Stimulated activated CD4-positive, alpha-beta T cell treated with anti-CD3 and anti-CD28 coated beads, Interleukin-15, amount 100 ng/mL, for 48 hours (primary cell): Measurements from ENCODE around the gene ST6GALNAC2.
A peak's percentile ranks its signal among the peaks of the same experiment; 100 is the strongest.

Experiments used
- DNase-seq, 2 donors: peaks; one replicate each; pipeline ENCODE4 v3.0.0-alpha.2; 2020; ENCODE audit warnings: low read depth in 2 of 2

The ST6GALNAC2 gene

GRCh38 chr17:76556765-76557367 lies 28.8 kb downstream of the ST6GALNAC2 start:
- DNase-seq = no peak

GRCh38 chr17:76554131-76554530 lies 31.5 kb downstream of the ST6GALNAC2 start:
- no peak for DNase-seq

GRCh38 chr17:76553178-76553908 lies 32.3 kb downstream of the ST6GALNAC2 start:
- DNase-seq = no peak

- no peak for DNase-seq
These were observed 34.0 kb downstream of the ST6GALNAC2 start for GRCh38 chr17:76551685-76552084.

- DNase-seq = no peak
These were observed 34.7 kb downstream of the ST6GALNAC2 start for GRCh38 chr17:76550712-76551615.

GRCh38 chr17:76549539-76549938 lies 36.1 kb downstream of the ST6GALNAC2 start:
- no peak for DNase-seq

- no peak for DNase-seq
These were observed 36.5 kb downstream of the ST6GALNAC2 start for GRCh38 chr17:76549215-76549518.

GRCh38 chr17:76548378-76549214 lies 37.1 kb downstream of the ST6GALNAC2 start:
- DNase-seq = no peak

- no peak for DNase-seq
These were observed 37.9 kb downstream of the ST6GALNAC2 start for GRCh38 chr17:76547642-76548202.

- peak in 1 of 2 donors; percentile 36 for DNase-seq
These were observed 38.4 kb downstream of the ST6GALNAC2 start for GRCh38 chr17:76547183-76547641.

- DNase-seq = no peak
These were observed 39.0 kb downstream of the ST6GALNAC2 start for GRCh38 chr17:76546556-76547182.

GRCh38 chr17:76545918-76546555 lies 39.6 kb downstream of the ST6GALNAC2 start:
- no peak for DNase-seq

GRCh38 chr17:76544546-76545365 lies 40.9 kb downstream of the ST6GALNAC2 start:
- no peak for DNase-seq

GRCh38 chr17:76543826-76544545 lies 41.7 kb downstream of the ST6GALNAC2 start:
- no peak for DNase-seq

GRCh38 chr17:76543482-76543825 lies 42.2 kb downstream of the ST6GALNAC2 start:
- no peak for DNase-seq

GRCh38 chr17:76542984-76543383 lies 42.7 kb downstream of the ST6GALNAC2 start:
- no peak for DNase-seq

GRCh38 chr17:76542566-76542971 lies 43.1 kb downstream of the ST6GALNAC2 start:
- no peak for DNase-seq

GRCh38 chr17:76541739-76542454 lies 43.8 kb downstream of the ST6GALNAC2 start:
- no peak for DNase-seq
